HuH-7.5 (cell line): ENCODE measurements around the gene RASSF7.
A peak's percentile ranks its signal among the peaks of the same experiment; 100 is the strongest.

Experiments used
- DNase-seq: peaks from one replicate; pipeline ENCODE4 v3.0.0; 2011; ENCODE audit warnings: low spot score

The RASSF7 gene

DNA sequence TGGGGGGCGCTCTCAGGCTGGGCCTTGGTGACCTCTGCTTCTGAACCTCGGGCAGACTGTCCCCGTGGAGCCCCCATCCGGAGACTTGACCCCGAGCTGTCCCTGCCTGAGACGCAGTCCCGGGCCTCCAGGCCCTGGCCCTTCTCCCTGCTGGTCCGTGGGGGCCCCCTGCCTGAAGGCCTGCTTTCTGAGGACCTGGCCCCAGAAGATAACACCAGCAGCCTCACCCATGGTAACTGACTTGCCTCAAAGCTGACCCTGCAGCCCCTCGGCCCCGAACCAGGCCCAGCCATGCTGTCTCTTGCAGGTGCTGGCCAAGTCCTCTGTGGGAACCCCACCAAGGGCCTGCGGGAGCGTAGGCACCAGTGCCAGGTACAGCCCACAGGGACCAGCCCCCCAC lies 9.2 kb upstream of the RASSF7 start:
- no peak for DNase-seq

DNA sequence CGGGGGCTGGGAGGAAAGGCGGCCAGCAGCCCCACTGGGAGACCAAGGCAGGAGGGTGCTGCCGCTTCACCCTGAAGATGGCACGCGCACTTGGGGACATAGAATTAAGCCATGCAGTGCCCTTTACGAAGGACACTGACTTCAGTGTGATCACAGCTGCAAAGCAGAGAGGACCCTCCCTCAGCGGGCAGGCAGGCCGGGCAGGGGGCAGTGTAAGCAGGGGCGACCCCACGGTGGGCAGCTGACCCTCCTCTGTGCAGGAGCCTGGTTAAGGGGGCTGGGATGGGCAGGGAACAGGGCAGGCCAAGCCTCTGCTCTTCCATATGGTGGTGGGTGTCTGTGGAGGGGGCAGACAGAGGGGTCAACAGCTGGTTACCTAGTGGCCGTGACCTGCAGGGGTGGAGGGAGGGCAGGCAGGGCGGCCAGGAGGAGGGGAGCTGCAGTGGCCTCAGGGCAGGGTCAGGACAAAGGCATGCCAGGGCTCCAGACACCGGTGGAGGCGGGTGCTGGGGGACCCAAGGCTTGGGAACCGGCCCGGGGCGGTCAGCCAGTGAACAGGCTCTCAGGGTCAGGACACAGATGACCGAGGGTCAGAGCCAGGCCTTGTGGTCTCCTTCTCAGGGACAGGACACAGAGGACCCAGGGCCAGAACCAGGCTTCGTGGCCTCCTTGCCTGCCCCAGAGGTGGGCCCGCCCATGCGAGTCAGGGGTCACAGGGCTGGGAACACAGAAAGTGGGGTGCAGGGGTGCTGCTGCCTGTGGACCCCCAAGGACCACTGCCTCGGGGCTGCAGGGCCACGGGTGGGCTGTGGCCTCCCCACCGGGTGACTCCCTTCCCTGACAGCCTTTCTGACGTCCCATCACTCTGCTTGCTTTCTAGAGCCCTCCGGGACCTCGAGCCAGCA lies 7.4 kb upstream of the RASSF7 start:
- no peak for DNase-seq

DNA sequence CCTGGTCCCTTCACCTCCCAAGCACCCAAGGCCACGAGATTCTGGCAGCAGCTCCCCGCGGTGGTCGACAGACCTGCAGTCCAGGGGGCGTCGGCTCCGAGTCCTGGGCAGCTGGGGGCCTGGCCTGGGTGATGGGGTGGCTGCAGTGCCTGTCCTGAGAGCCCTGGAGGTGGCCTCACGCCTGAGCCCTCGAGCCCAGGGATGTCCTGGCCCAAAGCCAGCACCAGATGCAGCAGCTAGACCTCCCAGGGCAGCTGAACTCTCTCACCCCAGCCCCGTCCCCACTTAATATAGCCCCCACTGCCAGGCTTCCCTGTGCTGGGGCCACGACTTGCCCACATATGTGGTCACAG lies 6.8 kb upstream of the RASSF7 start:
- DNase-seq: no peak

DNA sequence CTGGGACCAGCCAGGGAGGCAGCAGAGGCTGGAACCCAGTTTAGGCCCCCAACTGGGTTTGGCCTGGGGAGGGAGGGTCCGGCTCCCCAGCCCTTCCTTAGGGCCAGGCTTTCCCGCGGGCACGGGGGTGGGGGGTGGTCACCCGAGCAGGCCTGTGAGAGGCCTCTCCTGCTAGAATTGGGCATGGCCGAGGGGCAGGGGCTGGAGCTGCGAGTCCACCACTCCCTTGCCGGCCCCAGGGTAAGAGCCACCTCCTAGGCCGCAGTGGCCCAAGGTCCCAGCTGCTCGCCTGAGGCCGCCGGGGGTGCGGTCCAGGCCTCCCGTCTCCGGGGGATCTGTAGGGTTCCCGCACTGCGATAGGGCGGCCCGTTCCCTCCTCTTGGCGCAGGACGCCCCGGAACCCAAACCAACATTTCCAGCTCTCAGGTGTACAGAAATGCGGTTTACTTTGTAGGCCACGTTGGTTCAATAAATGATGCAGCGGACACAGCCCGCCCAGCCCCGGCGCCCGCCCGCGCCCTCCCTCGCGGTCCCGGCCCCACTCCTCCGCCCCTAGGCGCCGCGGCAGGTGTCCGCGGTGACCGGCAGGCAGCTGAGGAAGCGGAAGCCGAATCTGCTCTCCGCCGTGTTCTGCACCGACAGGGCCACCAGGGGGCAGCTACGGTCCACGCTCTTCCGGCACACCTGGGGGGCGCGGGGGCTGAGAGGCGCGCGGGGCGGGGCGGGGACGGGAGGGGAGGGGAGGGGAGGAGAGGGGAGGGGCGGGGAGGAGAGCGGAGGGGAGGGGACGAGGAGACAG lies 6.1 kb upstream of the RASSF7 start:
- DNase-seq: peak; percentile 92

DNA sequence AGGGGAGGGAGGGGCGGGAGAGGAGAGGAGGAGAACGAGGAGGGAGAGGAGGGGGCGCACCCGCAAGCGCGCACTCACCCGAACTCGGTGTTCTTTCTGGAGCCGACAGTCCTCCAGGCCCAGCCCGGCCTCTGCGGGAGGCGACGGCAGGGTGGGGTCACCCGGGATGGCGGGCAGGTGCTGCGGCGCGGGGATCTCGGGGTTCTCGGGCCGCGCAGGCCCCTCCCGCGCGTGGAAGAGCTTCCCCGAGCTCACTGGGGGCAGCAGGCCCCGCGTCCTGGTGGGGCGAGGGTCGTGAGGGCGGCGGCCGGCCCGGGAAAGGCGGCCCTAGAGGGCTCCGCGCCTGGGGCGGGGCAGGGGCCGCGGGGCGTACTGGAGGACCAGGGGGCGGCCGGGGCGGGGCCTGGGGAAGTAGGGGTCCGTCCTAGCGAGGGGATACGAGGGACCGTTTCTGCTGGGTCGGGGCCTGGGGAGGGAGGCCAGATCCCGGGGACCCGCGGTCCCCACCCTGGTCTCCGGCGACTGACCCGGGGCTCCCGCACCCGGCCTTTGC lies 5.5 kb upstream of the RASSF7 start:
- no peak for DNase-seq

DNA sequence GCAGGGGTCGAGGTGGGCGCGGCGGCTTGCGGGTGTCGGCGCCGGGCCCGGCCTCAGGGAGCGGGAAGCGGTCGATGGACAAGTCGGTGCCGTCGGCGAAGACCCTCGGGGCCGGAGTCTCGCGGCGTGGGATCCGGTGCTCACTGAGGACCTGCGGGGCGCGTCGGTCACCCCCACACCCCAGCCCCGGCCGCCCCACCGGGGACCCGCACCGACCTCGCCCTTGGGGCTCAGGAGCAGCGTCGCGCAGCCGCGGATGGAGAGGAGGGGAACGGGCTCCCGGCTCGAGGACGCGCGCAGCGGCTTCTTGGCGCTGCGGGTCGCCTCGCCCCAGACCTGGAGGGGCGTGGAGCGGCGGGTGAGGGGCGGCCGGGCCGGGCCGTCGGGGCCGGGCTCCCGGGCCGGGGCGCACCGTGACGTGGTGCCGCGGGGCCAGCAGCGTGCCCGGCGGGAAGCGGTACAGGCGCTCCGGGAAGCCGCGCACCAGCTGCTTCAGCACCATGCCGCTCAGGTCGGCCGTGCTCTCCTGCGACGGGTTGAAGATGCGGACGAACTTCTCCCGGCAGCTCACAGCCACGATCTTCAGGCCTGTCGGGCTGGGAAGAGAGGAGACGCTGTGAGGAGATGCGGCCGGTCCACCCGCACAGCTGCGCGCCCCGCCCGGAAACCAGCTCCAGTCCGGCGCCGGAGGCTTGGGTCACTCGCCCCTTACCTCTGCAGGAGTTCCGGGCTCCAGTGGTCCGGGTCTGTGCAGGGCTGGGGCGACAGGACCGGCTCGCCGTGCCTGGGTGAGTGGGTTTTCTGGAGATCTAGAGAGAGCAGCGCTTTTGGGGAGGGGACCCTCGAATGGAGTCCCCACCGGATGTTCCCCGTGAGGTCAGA lies 4.7 kb upstream of the RASSF7 start:
- no peak for DNase-seq

DNA sequence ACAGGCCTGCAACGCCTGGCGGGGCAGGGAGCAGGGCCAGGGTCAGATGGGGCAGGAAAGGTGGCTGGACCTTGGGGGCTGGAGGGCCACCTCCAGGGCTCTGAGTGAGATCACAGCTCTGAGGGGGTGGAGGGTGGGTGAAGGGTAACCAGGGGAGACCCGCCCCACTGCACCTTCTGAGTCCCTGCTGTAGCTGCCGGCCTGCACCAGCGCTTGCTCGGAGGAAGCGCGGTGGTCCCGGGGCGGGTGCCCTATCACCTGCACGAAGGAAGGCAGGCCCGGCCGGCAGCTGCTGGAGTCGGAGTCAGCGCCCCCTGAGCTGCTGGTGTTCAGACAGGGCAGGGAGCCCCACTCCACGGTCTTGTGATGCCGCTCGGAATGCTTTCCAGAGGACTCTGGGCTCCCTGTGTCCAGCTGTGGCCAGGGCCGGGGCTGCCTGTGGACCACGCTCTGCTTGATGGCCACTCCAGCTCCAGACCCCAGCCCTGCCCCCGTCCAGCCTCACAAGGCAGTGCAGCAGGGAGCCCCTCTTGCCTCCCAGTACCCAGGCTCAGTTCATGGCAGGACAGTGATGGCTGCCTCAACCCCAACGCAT lies 4.0 kb upstream of the RASSF7 start:
- DNase-seq: no peak

DNA sequence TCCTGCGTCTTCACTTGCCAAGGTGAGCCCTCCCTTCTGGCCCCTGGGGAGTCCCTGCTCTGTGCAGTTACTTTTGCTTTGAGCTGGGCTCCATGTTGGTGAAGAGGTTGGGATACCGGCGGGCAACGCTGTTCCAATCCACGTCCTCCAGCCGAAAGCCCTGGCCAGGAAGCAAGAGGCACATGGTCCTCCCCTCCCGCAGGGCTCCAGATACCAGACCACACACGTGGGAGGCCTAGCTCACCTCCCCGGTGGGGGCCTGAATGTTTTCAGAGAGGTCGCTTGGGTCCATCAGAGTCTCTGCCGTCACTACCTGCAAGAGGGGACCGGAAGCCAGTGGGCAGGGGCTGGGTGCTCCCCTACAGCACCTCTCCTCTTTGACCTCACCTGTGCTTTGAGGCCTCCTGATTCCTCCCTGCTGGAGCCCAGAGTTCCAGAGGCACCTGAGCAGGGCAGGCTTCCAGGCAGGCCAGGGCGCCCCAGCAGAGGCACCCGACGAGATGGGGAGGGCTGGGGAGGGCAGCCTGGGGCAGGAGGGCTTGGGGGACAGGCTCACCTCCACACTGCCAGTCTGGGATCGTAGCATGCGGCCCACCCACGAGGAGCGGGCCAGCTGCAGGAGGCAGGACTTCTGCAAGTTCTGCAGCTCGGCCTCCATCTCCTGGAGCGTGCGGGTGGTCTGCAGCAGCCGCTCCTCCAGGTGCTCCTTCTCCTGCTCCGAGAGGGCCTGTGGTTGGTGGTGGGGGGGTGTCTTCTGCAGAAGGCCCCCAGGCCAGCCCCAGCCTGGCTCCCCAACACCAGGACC lies 3.2 kb upstream of the RASSF7 start:
- DNase-seq: no peak

DNA sequence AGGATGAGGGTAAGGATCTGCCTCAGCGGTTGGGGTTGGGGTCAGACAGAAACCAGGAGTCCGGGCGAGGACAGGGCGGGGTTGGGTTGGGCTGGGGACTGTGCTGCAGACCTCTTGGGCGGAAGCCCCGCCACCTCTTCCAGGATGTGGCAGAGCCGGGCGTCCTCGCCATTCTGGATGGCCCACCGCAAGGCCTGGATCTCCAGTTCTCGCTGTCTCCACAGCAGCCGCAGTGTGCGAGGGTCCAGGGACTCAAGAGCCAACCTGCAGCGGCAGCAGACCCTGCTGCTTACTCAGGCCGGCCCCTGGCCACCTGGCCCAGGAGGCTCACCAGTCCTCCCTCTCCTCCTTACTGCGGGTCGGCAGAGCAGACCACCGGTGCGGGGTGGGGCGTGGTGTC lies 2.3 kb upstream of the RASSF7 start:
- DNase-seq: no peak

DNA sequence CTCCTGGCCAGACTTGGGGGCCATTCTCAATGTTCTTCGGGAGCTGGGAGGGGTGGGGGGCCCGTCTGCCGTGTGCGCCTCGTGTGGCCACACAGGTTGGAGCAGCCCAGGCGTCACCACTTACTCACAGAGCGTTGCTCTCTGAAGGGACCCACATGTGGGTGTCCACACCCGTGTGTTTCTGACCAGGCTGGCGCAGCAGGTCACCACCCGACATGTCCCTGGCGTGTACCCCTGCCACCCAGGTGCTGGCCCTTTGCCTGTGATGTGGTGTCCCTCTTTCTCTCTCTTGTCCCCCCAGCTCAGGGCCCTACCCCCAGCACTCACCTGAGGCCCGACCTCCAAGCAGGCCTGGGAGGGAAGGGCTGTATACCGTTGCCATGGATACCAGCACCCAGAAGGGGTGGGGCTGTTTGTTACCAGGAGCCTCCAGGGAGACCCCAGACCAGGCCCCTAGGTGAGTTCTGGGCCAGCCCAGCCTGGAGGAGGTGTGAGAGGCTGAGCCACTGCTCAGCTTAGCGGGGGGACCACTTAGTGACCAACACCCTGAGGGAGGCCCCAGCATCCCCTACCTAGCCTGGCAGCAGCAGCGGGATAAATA lies 1.6 kb upstream of the RASSF7 start:
- no peak for DNase-seq

DNA sequence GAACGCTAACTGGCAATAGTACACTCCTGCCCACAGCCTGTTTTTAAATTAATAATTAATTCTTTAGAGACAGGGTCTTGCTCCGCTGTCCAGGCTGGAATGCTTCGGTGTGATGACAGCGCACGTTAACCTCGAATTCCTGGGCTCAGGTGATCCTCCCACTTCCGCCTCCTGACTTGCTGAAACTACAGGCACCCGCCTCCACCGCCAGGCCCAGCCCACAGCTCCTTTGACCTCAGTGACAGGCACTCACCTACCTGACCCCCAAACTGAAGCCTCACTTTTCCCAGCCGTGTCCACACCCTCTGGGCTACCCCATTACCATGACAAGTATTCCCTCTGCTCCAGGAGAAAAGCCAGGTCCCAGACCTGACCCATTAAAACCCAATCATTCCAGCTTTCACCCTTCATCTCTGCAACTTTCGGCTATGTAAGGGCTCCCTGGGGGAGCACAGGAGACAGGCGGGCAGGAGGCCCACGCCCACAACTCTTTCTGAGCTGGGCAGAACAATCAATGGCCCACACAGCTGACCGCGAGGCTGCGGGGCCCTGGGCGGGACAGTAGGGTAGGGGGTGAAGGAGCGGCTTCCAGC lies 962 bp upstream of the RASSF7 start:
- peak; percentile 53 for DNase-seq

DNA sequence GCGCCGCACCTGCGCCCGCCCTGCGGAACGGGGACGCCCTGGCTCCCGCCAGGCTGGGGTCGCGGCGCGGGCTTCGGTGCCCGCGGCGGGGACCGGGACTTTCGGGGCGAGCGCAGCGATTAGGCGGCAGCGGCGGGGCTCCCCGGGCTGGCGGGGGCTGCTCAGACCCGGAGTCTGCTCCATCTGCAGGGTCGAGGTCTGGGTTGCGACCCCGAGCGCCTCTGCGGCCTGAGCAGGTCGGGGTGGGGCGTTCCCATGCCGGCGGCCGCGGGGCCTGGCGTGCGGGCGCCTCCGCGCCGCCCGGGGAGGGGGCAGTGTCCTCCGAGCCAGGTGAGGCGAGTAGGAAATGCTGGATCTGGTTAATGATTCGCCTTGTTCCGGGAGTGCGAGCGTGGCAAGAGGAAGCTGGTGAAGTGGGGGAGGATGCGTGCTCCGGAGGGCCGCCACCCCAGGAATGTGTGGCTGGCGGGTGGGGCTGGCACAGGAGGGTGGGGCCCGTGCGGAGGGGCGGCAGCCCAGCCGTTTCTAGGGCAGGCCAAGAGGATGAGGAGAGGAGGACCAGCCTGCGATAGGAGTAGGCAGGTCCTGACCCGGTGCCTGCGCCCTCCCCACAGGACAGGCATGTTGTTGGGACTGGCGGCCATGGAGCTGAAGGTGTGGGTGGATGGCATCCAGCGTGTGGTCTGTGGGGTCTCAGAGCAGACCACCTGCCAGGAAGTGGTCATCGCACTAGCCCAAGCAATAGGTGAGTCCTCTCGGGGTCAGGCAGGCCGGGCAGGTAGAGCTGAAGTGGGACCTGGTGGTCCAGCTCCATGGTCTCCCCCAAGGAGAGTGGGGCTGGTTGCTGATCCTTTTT lies 606 bp downstream of the RASSF7 start:
- peak; percentile 87 for DNase-seq

DNA sequence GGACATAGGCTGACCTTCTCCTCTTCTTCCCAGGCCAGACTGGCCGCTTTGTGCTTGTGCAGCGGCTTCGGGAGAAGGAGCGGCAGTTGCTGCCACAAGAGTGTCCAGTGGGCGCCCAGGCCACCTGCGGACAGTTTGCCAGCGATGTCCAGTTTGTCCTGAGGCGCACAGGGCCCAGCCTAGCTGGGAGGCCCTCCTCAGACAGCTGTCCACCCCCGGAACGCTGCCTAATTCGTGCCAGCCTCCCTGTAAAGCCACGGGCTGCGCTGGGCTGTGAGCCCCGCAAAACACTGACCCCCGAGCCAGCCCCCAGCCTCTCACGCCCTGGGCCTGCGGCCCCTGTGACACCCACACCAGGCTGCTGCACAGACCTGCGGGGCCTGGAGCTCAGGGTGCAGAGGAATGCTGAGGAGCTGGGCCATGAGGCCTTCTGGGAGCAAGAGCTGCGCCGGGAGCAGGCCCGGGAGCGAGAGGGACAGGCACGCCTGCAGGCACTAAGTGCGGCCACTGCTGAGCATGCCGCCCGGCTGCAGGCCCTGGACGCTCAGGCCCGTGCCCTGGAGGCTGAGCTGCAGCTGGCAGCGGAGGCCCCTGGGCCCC lies 1.4 kb downstream of the RASSF7 start:
- no peak for DNase-seq

DNA sequence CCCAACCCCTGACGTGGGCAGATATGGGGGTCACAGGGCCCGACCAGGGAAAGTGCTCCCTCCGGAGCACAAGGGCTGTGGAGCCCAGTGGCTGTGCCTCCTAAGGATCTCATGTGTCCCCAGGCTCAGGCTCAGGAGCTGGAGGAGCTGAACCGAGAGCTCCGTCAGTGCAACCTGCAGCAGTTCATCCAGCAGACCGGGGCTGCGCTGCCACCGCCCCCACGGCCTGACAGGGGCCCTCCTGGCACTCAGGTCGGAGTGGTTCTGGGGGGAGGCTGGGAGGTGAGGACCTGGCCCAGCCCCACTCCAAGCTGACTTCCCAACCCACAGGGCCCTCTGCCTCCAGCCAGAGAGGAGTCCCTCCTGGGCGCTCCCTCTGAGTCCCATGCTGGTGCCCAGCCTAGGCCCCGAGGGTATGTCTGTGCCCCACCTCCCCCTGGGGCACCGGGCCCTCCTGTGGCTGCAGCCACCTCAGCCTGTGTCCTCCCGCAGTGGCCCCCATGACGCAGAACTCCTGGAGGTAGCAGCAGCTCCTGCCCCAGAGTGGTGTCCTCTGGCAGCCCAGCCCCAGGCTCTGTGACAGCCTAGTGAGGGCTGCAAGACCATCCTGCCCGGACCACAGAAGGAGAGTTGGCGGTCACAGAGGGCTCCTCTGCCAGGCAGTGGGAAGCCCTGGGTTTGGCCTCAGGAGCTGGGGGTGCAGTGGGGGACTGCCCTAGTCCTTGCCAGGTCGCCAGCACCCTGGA lies 2.5 kb downstream of the RASSF7 start:
- DNase-seq: no peak

DNA sequence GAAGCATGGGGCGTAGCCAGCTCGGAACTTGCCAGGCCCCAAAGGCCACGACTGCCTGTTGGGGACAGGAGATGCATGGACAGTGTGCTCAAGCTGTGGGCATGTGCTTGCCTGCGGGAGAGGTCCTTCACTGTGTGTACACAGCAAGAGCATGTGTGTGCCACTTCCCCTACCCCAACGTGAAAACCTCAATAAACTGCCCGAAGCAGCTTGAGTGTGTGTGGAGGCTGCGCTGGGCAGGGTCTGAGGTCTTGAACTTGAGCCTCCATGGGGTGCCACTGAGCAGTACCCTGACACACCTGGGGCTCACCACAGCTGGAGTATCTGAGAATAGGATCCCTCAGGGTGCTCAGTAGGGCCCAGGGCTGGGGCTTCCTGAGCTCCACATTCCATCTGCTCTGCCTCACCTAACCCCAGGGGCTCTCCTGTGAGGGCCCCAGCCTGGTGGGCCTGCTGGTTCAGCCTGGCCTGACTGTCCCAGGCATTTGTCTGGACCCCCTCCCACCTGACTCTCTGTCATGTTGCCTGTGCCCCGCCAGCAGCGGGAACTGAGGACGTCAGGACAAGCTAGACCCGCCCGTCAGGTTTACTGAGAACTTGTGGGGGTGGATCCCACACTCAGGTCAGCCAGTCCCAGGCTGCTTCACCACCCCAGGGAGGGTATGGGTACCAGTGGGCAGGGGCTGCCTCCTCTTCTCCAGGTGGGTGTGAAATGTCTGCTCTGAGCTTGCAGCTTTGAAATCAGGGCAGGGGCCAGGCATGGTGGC lies 3.2 kb downstream of the RASSF7 start:
- no peak for DNase-seq

DNA sequence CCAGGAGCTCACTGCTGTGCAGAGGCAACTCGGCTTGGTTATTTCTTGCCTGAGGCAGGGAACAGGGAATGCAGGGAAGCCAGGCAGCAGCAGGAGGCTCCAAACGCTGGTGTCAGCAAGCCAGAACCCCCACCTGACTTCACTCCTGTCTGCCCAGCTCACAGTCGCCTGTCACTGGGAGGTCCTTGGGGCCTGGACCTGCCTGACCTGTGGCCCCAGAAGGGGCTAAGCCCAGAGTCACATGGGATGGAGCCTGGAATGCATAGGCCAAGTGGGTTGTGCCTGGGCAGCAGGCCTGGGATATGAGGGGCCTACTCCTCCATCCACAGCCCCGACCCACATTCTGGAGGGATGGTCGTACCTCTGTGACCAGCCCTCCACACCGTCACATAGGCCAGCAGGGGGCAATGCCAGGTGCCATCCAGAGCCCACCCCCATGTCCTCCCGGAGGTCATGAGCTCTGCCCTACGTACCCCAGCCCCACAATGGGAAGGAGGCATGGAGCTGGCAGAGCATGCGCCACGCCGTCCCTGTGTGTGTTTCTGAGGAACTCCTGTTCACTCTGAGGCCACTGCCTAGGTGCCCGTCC lies 5.2 kb downstream of the RASSF7 start:
- no peak for DNase-seq
